ENCODE data around the gene ENTREP1.

DNA sequence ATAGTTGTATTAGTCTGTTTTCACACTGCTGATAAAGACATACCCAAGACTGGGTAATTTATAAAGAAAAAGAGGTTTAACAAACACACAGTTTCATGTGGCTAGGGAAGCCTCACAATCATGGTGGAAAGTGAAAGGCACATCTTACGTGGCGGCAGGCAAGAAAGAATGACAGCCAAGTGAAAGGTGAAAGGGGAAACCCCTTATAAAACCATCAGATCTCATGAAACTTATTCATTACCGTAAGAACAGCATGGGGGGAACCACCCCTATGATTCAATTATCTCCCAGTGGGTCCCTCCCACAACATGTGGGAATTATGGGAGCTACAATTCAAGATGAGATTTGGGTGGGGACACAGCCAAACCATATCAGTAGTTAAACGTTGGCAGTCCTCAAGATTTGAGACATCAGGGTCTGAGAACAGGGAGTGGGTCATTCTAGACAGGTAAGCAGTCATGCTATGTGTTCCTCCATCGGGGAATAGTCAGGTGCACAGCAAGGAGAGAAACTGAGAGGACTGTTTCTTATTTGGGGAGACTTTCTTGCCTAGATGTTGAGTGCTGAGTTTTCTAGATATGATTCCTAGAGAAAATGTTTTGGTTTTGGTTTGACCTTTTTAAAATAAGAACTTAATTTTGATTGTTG lies 45.8 kb upstream of the ENTREP1 start:
- TF ChIP-seq CTCF (IDR thresholded peaks at IDR 0.05) (no peak), EP300 (IDR thresholded peaks at IDR 0.05) (no peak), POLR2A (IDR thresholded peaks at IDR 0.05) (no peak)

Data from stomach (tissue), 4 donors.